Activated CD8-positive, alpha-beta memory T cell treated with anti-CD3 and anti-CD28 coated beads, Interleukin-2, amount 50 U/mL, for 1 hour (primary cell): ENCODE results near the gene ARHGEF10L.
"Not testable (repeated sequence)": the region's sequence is repeated elsewhere in the genome, so short reads cannot be mapped to it uniquely, and the experiment has no call there.

Experiments used
- DNase-seq: peaks from one replicate; pipeline ENCODE4 v3.0.0-alpha.2; 2020; ENCODE audit errors: extremely low read depth

The ARHGEF10L gene

GRCh38 chr1:17539477-17540254 lies at the start of gene ARHGEF10L:
Gene ARHGEF10L (plus strand): TSS chr1:17539698. CDS start chr1:17580596, 40,898 bp downstream.
- DNase-seq, result no peak

GRCh38 chr1:17489768-17490417 lies 49.6 kb upstream of the ARHGEF10L start:
- not testable (repeated sequence) for DNase-seq

DNA sequence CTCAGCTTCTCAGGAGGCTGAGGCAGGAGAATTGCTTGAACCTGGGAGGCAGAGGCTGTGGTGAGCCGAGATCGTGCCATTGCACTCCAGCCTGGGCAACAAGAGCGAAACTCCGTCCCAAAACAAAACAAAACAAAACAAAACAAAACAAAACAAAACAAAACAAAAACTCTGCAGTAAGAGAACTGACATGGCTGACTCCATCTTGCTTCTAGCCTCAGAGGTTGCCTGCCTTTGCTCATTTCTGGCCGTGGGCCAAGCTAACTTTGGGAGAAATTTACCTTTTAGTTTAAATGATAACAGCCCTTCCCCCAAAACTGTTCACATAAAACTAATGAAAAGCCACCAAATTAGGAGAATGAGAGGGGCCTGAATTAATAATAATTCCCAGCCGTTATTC lies 48.8 kb upstream of the ARHGEF10L start:
- DNase-seq, result not testable (repeated sequence)

DNA sequence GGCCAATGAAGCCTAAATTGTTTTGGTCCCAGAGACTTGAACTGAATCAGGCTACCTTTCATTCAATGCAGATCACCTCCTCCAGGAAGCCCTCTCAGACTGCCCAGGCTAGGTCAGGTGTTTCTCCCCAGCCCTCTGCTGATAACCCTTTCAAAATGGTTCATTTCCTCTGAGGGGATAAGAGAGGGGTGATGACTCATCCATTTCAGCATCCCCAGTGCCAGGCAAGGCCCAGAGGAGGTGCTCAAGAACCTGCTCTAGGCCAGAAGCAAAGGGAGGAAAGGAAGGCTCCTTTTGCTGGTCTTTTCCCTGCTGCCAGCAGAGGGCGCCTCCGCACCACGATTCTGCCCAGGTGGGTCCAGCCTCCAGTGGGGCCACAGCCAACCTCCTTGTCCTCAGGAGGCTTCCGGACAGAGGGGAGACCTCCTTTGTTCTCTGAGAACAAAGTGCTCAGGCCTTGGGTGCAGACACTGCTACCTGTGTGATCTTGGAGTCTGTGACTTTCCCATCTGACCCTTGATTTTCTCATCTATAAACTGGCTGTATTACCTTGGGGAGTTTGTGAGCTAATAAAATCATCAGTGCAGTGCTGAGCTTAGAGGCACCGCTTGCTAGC lies 45.3 kb upstream of the ARHGEF10L start:
- no peak for DNase-seq

DNA sequence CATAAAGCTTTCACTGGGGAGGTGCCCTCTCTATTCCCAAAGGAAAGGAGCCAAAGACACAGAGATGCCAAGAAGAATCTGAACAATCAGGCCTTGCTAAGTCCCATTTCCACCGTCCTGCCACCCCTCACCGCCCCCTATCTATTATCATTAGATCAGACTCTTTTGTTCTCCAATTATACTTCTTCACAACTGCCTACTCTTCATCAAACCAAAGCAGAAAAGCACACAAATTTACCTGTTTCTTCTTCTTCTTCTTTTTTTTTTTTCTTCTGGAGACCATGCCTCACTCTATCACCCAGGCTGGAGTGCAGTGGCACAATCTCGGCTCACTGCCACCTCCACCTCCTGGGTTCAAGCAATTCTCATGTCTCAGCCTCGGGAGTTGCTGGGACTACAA lies 43.1 kb upstream of the ARHGEF10L start:
- DNase-seq, result no peak

DNA sequence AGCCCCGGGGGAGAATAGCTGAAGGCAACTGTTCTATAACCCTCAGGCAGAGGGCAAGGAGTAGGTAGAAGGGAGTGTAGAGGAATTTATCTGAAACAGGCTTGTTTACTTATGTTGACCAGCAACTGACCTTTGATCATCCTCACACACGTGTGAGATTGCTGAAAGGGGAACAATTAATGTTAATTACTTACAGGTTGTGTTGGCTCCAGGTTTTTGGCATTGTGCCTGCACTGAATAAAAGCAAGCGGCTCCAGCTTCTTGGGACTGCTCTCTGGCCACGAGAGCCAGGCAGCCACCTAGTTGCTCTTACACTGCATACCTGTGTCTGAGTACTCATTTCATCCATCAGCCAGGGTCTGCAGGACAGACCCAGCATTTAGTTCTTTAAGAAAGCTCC lies 41.3 kb upstream of the ARHGEF10L start:
- DNase-seq, result no peak

DNA sequence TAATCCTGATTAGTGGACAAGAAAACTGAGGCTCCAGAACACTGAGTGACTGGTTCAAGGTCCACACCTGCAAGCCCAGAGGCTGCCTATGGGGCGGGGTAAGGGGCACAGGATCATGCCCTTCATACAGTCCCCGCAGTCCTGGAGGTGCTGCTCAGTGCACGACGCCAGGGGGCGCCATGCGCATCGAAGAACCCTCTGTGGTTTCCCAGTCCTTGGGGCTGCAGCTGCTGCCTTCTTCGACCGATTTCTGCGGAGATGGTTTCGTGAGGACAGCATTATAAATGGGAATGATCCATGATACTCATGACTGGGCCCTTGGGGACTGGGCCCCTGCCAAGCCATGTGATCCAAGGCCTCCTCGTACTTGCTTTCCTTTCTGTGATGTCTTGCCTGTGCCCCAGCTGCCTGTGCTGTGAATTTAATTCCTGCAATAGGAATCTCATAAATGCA lies 37.1 kb upstream of the ARHGEF10L start:
- DNase-seq, result no peak

DNA sequence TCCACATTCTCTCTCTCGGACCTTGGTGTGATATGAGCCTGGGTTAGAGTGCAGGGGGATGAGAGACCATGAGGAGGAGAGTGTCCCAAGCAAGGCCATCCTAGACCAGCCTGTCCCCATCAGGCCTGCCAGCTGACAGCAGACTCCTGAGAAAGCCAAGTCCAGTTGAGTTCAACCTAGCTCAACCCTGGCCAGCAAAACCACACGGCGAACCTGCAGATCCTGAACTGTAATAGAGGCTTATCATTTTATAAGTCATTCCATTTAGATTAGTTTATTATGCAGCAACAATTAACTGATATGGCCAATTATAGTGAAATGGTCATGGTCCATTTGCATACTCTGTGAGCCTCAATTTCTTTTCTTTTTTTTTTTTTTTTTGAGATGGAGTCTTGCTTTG lies 36.4 kb upstream of the ARHGEF10L start:
- DNase-seq, result no peak

GRCh38 chr1:17507200-17507599 lies 32.3 kb upstream of the ARHGEF10L start:
- DNase-seq, result not testable (repeated sequence)

GRCh38 chr1:17507915-17508314 lies 31.6 kb upstream of the ARHGEF10L start:
- DNase-seq, result no peak

GRCh38 chr1:17509363-17509762 lies 30.1 kb upstream of the ARHGEF10L start:
- DNase-seq, result no peak

DNA sequence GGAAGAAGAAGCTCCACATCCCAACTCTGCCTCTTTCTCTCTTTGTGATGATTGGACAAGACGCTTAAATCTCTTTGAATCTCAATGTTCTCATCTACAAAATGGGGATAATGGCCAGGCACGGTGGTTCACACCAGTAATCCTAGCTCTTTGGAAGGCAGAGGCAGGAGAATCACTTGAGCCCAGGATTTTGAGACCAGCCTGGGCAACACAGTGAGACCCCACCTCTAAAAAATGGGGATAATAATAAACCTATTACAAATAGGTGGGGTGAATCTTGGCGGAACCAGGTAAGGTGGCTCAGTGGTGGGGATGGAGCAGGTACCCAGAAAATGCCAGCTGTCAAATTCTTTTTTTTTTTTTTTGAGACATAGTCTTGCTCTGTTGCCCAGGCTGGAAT lies 29.4 kb upstream of the ARHGEF10L start:
- DNase-seq, result no peak

DNA sequence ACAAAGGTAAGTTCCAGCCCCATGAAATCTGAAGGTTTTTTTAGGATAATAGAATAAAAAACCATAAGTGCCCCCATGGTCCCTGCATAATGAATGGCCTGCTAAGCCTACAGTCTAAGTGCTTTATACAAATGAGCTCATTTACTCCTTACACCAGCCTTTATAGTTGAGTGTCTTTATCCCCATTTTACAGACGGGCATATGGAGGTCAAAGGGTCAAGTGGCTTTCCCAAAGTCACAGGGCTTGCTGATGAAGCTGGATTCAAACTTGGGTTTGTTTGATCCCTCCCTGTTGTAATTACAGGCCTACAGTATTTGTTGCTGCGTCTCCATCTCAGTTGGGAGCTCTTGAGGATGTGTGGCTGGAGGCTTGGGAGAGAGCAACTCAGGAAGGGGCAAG lies 28.3 kb upstream of the ARHGEF10L start:
- no peak for DNase-seq

DNA sequence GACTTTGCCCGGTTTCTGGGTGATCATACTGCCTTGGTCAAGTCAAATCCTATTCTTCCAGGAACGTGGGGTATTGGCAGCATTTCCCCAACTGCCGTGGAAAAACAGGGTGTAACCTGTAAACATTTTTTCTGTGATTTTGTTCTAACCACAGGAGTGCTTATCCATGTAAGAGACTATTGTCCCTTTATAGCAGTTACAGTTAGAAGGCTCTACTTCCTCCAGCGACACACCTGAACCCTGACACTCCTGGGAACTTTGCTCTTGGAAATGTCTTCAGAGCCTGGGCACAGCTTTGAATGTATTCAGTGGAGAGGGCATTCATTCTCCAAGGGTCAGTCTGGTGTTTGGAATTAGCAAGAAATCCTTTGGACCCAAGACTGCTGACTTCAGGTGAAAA lies 26.4 kb upstream of the ARHGEF10L start:
- no peak for DNase-seq

DNA sequence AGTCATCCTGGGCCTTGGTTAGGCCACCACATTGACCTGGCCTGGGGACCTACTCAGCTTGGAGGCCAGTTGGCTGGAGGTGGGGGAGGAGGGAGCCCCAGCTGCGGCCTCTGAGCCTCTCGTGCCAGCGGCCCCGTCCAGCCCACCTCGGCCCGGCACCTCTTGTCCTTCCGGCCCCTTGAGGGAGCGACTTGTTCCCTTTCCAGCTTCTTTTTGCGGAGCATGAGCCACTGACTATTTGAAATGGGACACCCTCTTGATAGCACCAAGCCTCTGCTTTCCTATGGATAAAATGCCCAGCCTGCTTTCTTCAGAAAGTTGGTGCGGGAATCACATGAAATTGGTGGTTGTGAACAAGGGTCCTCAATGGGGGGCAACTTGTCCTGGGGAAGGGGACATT lies 24.7 kb upstream of the ARHGEF10L start:
- no peak for DNase-seq

DNA sequence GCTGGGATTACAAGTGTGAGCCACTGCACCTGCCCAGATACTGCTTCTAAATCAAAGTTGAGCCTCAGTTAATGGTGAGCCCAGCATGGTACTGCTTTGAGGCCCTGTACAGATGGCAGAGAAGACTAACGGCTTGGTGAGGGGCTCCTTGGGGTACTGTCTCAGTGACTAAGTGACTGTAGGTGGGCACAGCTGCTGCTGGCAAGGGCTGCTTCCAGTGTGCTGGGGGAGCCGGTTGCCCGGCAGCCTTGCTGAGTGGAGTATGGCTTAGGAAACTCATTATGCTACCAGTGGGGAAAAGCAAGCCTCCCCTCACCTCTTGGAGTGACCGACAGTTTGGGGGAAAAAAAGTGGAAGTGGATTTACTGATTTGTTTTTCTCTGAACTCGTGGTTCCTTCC lies 23.6 kb upstream of the ARHGEF10L start:
- DNase-seq, result no peak

DNA sequence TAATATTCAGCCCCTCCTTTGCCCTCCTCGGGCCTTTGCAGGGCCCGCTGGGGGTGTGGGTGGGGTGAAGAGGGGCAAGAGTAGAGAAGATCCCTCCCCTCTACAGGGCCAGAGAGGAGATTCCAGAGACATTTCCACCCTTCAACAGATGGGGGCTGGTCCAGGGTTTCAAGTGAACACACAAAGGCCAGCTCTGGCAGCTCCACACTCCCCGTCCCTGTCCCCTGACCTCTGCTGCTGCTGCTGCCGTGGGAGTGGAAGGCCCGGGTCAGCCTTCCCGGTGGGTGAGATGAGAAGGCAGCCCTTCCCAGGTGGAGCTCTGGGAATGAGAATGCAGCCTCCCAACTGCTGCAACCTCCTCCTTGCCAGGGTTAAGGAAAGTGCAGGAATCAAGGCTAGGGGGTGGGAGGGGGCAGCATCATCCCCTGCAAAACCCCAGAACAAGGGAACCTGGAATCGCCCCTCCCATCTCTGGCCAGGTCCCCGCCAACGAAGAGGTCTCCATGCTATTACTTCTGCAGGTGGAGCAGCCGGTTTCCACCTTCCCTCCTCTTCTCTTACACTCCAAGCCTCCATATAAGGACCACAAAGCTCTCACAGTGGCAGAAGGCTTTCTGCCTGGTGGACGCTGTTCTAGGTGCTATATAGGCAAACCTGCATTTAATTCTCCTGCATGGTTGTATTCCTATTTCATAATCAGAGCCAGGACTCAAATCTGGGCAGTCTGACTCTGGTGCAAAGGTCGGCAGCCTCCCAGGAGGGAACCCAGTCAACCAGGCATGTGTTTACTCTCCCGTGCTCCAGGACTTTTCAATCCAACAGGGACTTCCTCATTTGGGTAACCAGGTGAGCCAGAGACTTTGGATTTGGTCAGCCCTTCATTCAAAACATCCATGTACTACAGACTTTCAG lies 22.9 kb upstream of the ARHGEF10L start:
- DNase-seq, result no peak

DNA sequence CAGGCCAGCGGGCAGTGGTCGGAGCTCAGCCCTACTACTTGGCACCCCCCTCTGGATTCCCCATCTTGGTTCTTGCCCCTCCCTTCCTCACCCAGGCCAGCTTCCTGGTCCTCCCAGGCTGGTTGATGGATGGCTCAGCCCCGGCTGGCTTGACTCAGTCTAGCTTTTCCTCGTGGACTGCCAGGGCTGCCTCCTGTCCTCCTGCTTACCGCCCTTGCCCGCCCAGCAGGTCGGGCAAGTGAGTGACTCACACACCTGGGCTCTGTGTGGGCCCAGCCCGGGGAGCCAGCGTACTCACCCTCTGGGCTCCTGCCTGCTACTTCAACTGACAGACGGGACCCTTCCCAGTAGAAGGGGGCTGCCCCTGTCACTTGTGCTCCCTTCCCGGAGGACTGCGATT lies 19.5 kb upstream of the ARHGEF10L start:
- no peak for DNase-seq

DNA sequence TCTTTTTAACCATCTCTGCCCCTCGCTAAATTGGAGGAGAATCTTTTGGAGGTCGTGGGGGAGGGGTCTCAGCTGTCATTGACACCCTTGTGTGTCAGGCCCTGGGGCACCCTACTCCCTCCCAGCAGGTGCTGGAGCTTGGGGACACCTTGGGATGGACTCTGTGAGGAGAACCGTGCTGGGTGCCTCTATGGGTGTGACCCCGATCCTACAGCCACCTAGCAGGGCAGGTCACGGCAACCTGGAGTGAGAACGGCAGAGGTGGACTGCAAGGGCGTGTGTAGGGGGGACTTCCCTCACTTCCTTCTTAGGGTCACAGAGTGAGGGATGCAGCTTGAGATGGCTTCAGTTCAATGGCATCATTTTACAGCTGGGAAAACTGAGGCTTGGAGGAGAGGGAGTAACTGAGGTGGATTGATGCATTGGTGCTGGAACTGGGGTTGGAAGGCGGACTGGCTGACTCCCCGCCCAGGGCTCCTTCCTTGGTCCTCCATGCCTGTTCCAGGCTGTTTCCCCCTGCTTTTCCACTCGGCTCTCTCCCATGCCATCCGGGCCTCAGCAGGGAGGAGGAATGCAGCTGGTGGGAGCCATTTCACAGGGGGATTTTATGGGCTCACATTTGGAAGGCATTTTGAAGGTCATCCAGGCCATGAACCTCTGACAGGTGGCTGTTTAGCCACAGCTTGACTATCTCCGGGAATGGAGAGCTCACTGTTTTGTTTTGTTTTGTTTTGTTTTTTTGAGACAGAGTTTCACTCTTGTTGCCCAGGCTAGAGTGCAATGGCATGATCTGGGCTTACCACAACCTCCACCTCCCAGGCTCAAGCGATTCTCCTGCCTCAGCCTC lies 18.8 kb upstream of the ARHGEF10L start:
- DNase-seq, result no peak

DNA sequence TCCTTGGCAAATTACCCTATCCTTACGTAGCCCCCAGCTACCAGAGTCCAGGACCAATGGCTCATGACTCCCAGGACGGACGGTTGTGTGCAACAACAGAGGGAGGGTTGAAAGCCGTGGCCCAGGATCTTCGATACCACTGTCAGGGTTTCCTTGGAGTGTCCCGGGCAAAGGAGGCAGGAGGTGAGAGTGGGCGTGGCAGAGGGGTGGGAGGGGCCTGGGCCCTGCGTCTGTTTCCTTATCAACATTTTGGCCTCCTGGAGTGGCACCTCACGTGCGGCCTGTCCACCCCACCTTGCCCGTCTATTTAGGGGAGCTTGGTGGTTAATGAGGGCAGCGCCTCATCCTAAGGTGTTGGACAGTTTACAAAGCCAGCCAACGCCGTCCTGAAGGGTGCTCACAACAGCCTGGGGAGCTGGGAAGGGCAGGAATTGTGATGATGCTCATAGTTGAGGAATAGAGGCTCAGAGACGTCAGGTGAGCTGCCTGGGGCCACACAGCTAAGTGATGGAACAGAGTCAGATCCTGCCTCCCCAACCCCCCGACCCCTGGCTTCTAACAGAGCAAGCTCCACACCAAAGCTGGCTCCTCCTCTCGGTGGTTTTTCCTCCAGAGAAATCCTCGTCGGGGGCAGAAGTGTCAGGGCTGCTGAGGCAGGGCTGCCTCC lies 17.4 kb upstream of the ARHGEF10L start:
- no peak for DNase-seq
